OCI-LY1 (cell line): Measurements from ENCODE around the gene ANKS4B.

Experiments used
- H2AFZ ChIP-seq: fragments of 200-600 bp; sonication (generic), shearing (Covaris generic); 2 replicates; pipeline ENCODE4 v1.6.0; 2014; ENCODE audit warnings: antibody characterized with exemption, mild to moderate bottlenecking, low read length
- H3F3A ChIP-seq: fragments of 200-600 bp; sonication (generic), shearing (Covaris generic); 2 replicates; pipeline ENCODE4 v1.6.0; 2014; ENCODE audit warnings: mild to moderate bottlenecking, antibody characterized with exemption, low read length, moderate library complexity; ENCODE audit not compliant: insufficient read depth
- H3K27ac ChIP-seq: fragments of 200-600 bp; sonication (generic); 2 replicates; pipeline ENCODE4 v1.5.1; 2014; ENCODE audit warnings: low read length, mixed run types, mild to moderate bottlenecking, low read depth; ENCODE audit not compliant: poor library complexity, severe bottlenecking
- H3K27me3 ChIP-seq: fragments of 200-600 bp; sonication (generic); 2 replicates; pipeline ENCODE4 v1.6.0; 2014; ENCODE audit warnings: antibody characterized with exemption, mild to moderate bottlenecking, low read length, moderate library complexity; ENCODE audit not compliant: insufficient read depth
- H3K36me3 ChIP-seq: fragments of 200-600 bp; sonication (generic); 2 replicates; pipeline ENCODE4 v1.6.1; 2014; ENCODE audit warnings: mild to moderate bottlenecking, antibody characterized with exemption, low read length, moderate library complexity, mixed read lengths; ENCODE audit not compliant: insufficient read depth
- H3K4me1 ChIP-seq: fragments of 200-600 bp; sonication (generic); 2 replicates; pipeline ENCODE4 v1.5.1; 2014; ENCODE audit warnings: mild to moderate bottlenecking, low read length, moderate library complexity; ENCODE audit not compliant: insufficient read depth, severe bottlenecking
- H3K4me2 ChIP-seq: fragments of 200-600 bp; sonication (generic), shearing (Covaris generic); 2 replicates; pipeline ENCODE4 v1.6.1; 2014; ENCODE audit warnings: low read length
- H3K4me3 ChIP-seq: fragments of 200-600 bp; sonication (generic); 2 replicates; pipeline ENCODE4 v1.5.1; 2014; ENCODE audit warnings: low read length, low read depth, mild to moderate bottlenecking, mixed read lengths; ENCODE audit not compliant: poor library complexity, severe bottlenecking
- H3K79me2 ChIP-seq: fragments of 200-600 bp; shearing (Covaris generic); 2 replicates; pipeline ENCODE4 v1.6.1; 2016; ENCODE audit warnings: mixed run types, low read length, mixed read lengths; ENCODE audit not compliant: insufficient read depth
- H3K9ac ChIP-seq: fragments of 200-600 bp; sonication (generic), shearing (Covaris generic); 2 replicates; pipeline ENCODE4 v1.6.1; 2014; ENCODE audit warnings: mild to moderate bottlenecking, low read length, mixed read lengths
- H3K9me2 ChIP-seq: fragments of 200-600 bp; sonication (generic), shearing (Covaris generic); 2 replicates; pipeline ENCODE4 v1.6.1; 2014; ENCODE audit warnings: low read depth, mild to moderate bottlenecking, low read length, mixed read lengths
- H3K9me3 ChIP-seq: fragments of 200-600 bp; shearing (Covaris generic); 2 replicates; pipeline ENCODE4 v1.6.1; 2014; ENCODE audit warnings: low read length, mixed read lengths
- H4K20me1 ChIP-seq: fragments of 200-600 bp; sonication (generic), shearing (Covaris generic); 2 replicates; pipeline ENCODE4 v1.6.0; 2016; ENCODE audit warnings: mild to moderate bottlenecking, low read length; ENCODE audit not compliant: insufficient read depth
- EZH2 ChIP-seq: fragments of 200-600 bp; sonication (generic), shearing (Covaris generic); IDR thresholded peaks from 2 replicates; pipeline ENCODE4 v1.8.0; 2017; ENCODE audit warnings: borderline replicate concordance, mixed run types, mild to moderate bottlenecking, antibody characterized with exemption, low read length, moderate library complexity, mixed read lengths
- TF ChIP-seq, protein P1 (sequence below): fragments of 200-600 bp; sonication (generic), shearing (Covaris generic); IDR thresholded peaks from 2 replicates; pipeline ENCODE4 v1.5.1; 2017; ENCODE audit warnings: mild to moderate bottlenecking, antibody characterized with exemption, low read length, moderate library complexity, mixed read lengths

ANKS4B gene

DNA sequence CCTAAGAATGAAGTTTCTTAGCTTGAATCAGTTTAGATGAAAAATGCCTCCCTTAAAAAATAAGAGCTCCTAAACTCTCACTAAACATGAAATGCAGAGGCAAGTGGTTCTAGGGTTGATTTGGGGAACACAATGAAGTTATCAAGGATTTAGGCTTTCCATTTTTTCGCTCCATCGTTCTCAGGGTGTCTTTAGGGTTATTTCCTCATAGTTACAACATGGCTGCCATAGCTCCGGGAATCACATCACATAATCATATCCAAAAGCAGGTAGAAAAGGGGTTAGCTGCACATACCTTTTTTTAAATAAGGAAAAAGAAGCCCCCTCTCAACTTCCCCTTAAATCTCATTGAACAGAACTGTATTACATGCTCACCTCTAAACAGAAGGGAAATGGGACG lies 43.5 kb upstream of the ANKS4B start:
- H3K4me1 ChIP-seq, result no peaks in the 10 kb centered on the region
- no peak overlapping the region for H3K4me2 ChIP-seq
- no peak overlapping the region for H3K4me3 ChIP-seq
- H2AFZ ChIP-seq, result no peak overlapping the region
- no peaks in the 10 kb centered on the region for H3K9me2 ChIP-seq
- no peaks in the 10 kb centered on the region for H3K79me2 ChIP-seq
- no peaks in the 10 kb centered on the region; the same call in 1 of the 2 replicates for H3K27me3 ChIP-seq
- no peak overlapping the region for H3K9ac ChIP-seq
- TF ChIP-seq, protein P1, sequence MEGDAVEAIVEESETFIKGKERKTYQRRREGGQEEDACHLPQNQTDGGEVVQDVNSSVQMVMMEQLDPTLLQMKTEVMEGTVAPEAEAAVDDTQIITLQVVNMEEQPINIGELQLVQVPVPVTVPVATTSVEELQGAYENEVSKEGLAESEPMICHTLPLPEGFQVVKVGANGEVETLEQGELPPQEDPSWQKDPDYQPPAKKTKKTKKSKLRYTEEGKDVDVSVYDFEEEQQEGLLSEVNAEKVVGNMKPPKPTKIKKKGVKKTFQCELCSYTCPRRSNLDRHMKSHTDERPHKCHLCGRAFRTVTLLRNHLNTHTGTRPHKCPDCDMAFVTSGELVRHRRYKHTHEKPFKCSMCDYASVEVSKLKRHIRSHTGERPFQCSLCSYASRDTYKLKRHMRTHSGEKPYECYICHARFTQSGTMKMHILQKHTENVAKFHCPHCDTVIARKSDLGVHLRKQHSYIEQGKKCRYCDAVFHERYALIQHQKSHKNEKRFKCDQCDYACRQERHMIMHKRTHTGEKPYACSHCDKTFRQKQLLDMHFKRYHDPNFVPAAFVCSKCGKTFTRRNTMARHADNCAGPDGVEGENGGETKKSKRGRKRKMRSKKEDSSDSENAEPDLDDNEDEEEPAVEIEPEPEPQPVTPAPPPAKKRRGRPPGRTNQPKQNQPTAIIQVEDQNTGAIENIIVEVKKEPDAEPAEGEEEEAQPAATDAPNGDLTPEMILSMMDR, result no peak
- no peaks in the 10 kb centered on the region for H3K36me3 ChIP-seq
- peaks cover 13% of the 10 kb centered on the region; the same call in 1 of the 2 replicates for H3K9me3 ChIP-seq
- no peak overlapping the region for H3K27ac ChIP-seq
- H3F3A ChIP-seq, result no peaks in the 10 kb centered on the region
- no peaks in the 10 kb centered on the region for H4K20me1 ChIP-seq

DNA sequence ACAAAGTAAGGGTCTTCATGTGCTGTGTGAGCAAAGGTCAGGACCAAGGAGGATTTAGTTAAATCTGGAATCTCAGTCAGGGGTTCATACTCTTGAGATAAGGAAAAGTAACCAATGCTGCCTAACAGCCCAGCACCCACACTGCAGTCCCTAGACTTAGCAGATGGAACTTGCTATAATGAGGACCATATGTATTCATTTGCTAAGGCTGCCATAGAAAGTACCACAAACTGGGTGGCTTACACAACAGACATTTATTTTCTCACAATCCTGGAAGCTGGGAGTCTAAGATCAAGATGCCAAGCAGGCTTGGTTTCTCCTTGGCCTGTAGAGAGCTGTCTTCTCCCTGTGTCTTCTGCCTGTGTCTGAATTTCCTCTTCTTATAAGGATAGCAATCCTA lies 42.9 kb upstream of the ANKS4B start:
- no peaks in the 10 kb centered on the region; the same call in 1 of the 2 replicates for H3K27me3 ChIP-seq
- no peak overlapping the region for H3K4me2 ChIP-seq
- TF ChIP-seq EZH2, result no peak
- TF ChIP-seq, protein P1, result no peak
- no peaks in the 10 kb centered on the region for H3K79me2 ChIP-seq
- H3K9me3 ChIP-seq, result peaks cover 13% of the 10 kb centered on the region; the same call in 1 of the 2 replicates
- H3F3A ChIP-seq, result no peaks in the 10 kb centered on the region
- no peaks in the 10 kb centered on the region for H3K36me3 ChIP-seq
- no peak overlapping the region for H3K9ac ChIP-seq
- no peaks in the 10 kb centered on the region for H3K9me2 ChIP-seq
- no peak overlapping the region for H3K27ac ChIP-seq
- no peaks in the 10 kb centered on the region for H3K4me1 ChIP-seq
- H3K4me3 ChIP-seq, result no peak overlapping the region
- H2AFZ ChIP-seq, result no peak overlapping the region
- H4K20me1 ChIP-seq, result no peaks in the 10 kb centered on the region

DNA sequence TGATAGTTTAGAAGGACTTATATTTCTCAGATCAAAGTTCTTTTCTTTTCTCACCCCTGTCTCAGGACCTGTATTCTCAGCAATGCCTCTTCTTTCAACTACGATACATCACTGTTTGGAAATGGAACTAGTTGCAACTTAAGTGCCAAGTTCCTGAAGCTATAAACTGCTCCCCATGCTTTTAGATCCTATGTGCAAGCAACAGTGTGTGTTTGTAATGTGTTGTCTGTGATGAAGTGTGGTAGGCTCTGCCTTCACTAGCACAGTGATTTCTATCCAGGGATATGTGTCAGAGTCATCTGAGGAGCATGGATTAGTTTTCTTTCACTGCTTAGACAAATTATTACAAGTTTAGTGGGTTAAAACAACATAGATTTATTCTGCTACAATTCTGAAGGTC lies 40.5 kb upstream of the ANKS4B start:
- H2AFZ ChIP-seq, result no peak overlapping the region
- no peaks in the 10 kb centered on the region; the same call in 1 of the 2 replicates for H3K27me3 ChIP-seq
- no peaks in the 10 kb centered on the region for H3K36me3 ChIP-seq
- H3K4me1 ChIP-seq, result no peaks in the 10 kb centered on the region
- TF ChIP-seq, protein P1, result no peak
- no peak for TF ChIP-seq EZH2
- no peaks in the 10 kb centered on the region for H3K79me2 ChIP-seq
- H3K9me2 ChIP-seq, result no peaks in the 10 kb centered on the region
- peaks cover 13% of the 10 kb centered on the region; the same call in 1 of the 2 replicates for H3K9me3 ChIP-seq
- H3K4me3 ChIP-seq, result no peak overlapping the region
- no peak overlapping the region for H3K27ac ChIP-seq
- H3K4me2 ChIP-seq, result no peak overlapping the region
- no peak overlapping the region for H3K9ac ChIP-seq
- no peaks in the 10 kb centered on the region for H3F3A ChIP-seq
- H4K20me1 ChIP-seq, result no peaks in the 10 kb centered on the region
